WERI-Rb-1 (cell line): ENCODE data around the gene EVI5.

Experiments
- DNase-seq: peaks from one replicate; pipeline ENCODE4 v3.0.0-alpha.2; 2020
- H3K27ac ChIP-seq: fragments of 250-450 bp; sonication (Bioruptor Pico); 2 replicates; pipeline ENCODE4 v1.5.1; 2020; ENCODE audit warnings: mild to moderate bottlenecking, moderate library complexity
- H3K27me3 ChIP-seq: fragments of 250-450 bp; sonication (Bioruptor Pico); 2 replicates; pipeline ENCODE4 v1.5.1; 2021; ENCODE audit warnings: mild to moderate bottlenecking, low read depth, moderate library complexity; ENCODE audit not compliant: insufficient read depth, severe bottlenecking
- H3K36me3 ChIP-seq: fragments of 250-450 bp; sonication (Bioruptor Pico); 2 replicates; pipeline ENCODE4 v1.5.1; 2020; ENCODE audit warnings: mild to moderate bottlenecking, moderate library complexity
- H3K4me3 ChIP-seq: 2 replicates; pipeline ENCODE4 v1.5.1; 2011; ENCODE audit warnings: low read depth, mild to moderate bottlenecking, control low read depth, low read length
- H3K9me3 ChIP-seq: fragments of 250-450 bp; sonication (Bioruptor Pico); 2 replicates; pipeline ENCODE4 v1.5.1; 2021; ENCODE audit warnings: mild to moderate bottlenecking, moderate library complexity; ENCODE audit not compliant: severe bottlenecking
- CTCF ChIP-seq: IDR thresholded peaks from 2 replicates; pipeline ENCODE4 v1.5.1; 2011; ENCODE audit warnings: low read depth, mild to moderate bottlenecking, control low read depth, inconsistent platforms, low read length

Gene EVI5

GRCh38 chr1:92479587-92479986, 305.3 kb downstream of the EVI5 start:
- Histone ChIP-seq H3K4me3 (no peak overlapping the region), H3K36me3 (no peaks in the 10 kb centered on the region), H3K27ac (no peak overlapping the region), H3K27me3 (peaks cover 26% of the 10 kb centered on the region), H3K9me3 (peaks cover 13% of the 10 kb centered on the region)
- no peak for TF ChIP-seq CTCF
- DNase-seq = no peak

DNA sequence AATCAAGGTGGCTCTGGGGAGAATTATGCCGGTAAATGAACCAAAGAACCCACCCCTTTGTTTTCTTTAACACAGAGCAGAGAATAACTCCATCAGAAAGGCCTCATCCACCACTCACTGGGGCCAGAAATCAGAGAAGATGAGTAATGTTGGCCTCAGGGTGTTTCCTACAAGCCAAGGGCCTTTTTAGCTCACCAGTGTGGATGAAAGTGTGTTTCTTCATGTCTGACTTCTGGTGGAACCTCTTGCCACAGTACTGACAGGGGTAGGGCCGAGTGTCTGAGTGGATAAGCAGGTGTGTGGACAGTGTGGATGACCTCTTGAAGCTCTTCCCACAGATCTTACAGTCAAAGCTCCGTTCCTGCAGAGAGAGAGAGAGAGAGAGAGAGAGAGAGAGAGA, 306.5 kb downstream of the EVI5 start:
- no peak for DNase-seq
- no peaks in the 10 kb centered on the region for H3K36me3 ChIP-seq
- peaks cover 13% of the 10 kb centered on the region for H3K9me3 ChIP-seq
- TF ChIP-seq CTCF = no peak
- no peak overlapping the region for H3K27ac ChIP-seq
- no peak overlapping the region for H3K4me3 ChIP-seq
- H3K27me3 ChIP-seq = peaks cover 14% of the 10 kb centered on the region

- Histone ChIP-seq H3K9me3 (peaks cover 8% of the 10 kb centered on the region), H3K36me3 (no peaks in the 10 kb centered on the region), H3K4me3 (no peak overlapping the region), H3K27me3 (no peaks in the 10 kb centered on the region), H3K27ac (no peak overlapping the region)
- no peak for DNase-seq
- no peak for TF ChIP-seq CTCF
These were observed 308.8 kb downstream of the EVI5 start for GRCh38 chr1:92476071-92476631.

- no peak overlapping the region for H3K27ac ChIP-seq
- no peaks in the 10 kb centered on the region for H3K36me3 ChIP-seq
- no peak for DNase-seq
- H3K9me3 ChIP-seq = peaks cover under 1% of the 10 kb centered on the region
- no peaks in the 10 kb centered on the region for H3K27me3 ChIP-seq
- no peak for TF ChIP-seq CTCF
- H3K4me3 ChIP-seq = no peak overlapping the region
These were observed 309.9 kb downstream of the EVI5 start for GRCh38 chr1:92475029-92475428.

DNA sequence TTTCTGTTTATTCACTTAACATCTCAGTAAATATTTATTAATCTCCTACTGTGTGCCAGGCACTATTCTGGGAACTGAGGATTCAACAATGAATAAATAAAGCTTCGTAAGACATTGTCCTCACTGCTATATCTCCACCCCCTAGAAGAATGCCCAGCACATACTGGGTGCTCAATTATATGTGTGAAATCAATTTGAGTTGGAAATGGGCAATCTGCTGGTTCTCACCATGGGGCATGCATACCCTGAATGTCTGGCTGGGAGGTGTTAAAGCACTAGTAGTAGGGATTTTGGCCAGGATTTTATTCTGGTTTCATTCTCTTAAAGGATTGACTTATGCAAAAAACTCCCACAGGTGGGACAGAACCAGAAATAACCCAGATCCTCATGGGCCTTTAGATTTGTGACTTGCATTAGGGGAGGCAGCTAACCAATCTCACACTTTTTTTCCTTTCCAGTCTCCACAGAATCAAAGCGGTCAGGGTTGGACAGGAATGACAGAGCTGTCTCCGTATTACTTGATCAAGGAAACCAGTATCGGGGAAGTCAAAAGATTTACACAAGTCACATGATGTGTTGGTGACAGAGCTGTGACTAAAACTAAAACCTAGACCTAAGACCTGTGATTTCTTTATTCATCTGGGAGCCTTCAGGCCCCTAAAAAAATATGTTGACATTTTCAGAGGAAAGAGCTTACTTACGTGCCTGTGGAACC, 311.0 kb downstream of the EVI5 start:
- no peak overlapping the region for H3K27ac ChIP-seq
- H3K27me3 ChIP-seq = no peaks in the 10 kb centered on the region
- no peaks in the 10 kb centered on the region for H3K36me3 ChIP-seq
- no peak for TF ChIP-seq CTCF
- H3K4me3 ChIP-seq = no peak overlapping the region
- no peaks in the 10 kb centered on the region for H3K9me3 ChIP-seq
- no peak for DNase-seq

DNA sequence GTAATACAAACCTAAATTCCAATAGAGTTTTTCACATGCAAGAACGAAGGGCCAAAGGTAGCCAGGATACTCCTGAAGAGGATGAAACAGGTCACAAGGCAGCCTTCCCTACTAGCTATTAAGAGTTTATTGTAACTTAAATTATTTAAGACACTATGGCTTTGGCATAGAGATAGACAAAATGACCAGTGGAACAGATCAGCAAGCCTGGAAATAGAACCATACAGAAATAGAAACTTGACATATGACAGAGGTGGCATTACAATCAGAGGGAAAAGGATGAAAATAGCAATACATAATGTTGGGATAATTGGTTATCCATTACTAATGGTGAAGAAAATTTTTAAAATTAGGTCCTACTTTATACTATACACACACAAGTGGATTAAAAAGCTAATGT, 314.7 kb downstream of the EVI5 start:
- Histone ChIP-seq H3K27ac (no peak overlapping the region), H3K36me3 (no peaks in the 10 kb centered on the region), H3K9me3 (no peaks in the 10 kb centered on the region), H3K27me3 (no peaks in the 10 kb centered on the region), H3K4me3 (no peak overlapping the region)
- no peak for TF ChIP-seq CTCF
- DNase-seq = no peak
